Stimulated activated CD4-positive, alpha-beta T cell treated with anti-CD3 and anti-CD28 coated beads, Interleukin-12 subunit alpha, Interleukin-12 subunit beta, amount 100 ng/mL, for 48 hours (primary cell): ENCODE results near the gene VWF.

ENCODE experiments used
- DNase-seq, 3 donors: peaks; one replicate each; pipeline ENCODE4 v3.0.0-alpha.2; 2020; ENCODE audit warnings: low read depth in 2 of 3, low spot score in 1 of 3

The VWF gene

DNA sequence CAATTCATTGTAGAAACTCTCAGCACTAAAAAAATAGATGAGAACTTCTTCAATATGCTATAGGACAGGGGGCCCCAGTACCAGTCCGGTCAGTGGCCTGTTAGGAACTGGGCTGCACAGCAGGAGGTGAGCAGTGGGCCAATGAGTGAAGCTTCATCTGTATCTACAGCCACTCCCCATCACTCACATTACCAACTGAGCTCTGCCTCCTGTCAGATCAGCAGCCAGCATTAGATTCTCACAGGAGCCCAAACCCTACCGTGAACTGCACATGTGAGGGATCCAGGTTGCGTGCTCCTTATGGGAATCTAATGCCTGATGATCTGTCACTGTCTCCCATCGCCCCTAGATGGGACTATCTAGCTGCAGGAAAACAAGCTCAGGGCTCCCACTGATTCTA is 163.7 kb downstream of the VWF start:
- no peak for DNase-seq

- no peak for DNase-seq
These were observed 167.5 kb downstream of the VWF start for GRCh38 chr12:5956987-5957386.

GRCh38 chr12:5954661-5955060 is 169.8 kb downstream of the VWF start:
- no peak for DNase-seq

- DNase-seq, result no peak
These were observed 170.5 kb downstream of the VWF start for GRCh38 chr12:5953835-5954586.

DNA sequence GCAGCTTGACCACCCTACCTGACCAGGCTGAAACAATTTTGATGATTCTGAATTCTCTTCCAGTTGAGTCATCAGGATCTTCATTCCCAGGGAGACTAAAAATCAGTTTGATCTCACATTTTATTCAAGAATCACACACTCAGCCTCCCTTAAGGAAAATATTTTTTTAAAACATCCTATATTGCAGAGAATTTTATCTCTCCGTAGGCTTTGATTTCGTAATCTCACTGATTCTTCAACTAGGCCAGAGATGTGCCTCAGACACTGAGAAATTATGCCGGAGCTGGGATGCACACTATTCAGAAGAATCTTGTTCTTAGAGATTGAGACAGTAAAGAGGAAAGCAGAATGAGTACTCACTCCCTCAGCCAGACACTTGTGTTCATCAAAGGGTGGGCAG is 172.4 kb downstream of the VWF start:
- no peak for DNase-seq

DNA sequence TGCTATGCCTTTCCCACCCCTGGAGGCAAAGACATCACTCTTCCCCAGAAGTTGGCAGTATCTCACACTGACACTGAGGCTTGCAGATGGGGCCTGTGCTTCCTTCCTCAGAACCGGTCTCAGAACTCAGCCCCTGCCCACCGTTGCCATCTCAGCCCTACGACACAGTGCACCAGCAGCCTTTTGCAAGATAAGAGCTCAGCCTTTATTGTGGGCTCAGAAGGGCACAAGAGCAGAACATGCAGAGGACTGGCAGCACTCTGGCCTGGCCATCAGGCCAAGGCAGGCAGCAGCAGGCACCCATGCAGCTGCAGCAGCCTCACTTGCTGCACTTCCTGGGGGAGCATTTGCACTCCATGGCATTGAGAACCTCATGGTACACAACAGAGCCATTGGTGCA is 175.8 kb downstream of the VWF start:
- DNase-seq, result no peak

DNA sequence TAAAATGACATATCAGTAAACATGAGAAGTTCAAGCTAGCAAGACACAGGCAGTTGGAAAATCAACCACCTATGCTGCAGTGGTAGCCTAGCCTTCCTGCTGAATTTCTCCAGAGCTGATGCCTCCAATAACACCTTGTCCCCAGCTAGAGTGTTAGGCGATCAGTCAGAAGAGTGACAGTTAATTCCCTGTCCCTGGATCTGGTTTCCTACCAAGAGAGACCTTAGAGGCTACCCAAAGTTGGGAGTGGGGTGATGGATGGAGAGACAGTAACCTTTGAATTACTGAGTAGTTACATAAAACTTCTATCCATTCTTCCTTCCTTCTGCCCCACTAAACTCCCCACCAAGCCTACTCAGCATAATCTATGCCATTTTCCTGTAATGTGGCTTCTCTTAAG is 177.5 kb downstream of the VWF start:
- no peak for DNase-seq

DNA sequence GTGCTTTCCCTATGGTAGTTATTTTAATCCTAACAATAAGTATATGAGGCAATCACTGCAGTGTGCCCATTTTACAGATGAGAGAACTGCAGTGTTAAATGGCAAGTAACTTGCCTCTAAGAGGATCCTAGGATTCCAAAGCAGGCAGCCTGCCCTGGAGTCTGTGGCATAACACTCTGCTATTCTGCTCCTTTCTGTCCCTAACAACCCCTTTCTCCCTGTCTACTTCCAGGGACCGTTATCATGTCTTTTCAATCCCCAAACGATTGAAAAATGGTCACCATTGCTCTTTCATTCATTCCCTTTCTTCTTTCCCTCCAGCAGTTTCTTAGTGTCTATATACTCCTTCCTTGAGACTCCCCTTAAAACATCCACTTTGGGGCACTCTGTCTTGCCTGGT is 178.1 kb downstream of the VWF start:
- no peak for DNase-seq

DNA sequence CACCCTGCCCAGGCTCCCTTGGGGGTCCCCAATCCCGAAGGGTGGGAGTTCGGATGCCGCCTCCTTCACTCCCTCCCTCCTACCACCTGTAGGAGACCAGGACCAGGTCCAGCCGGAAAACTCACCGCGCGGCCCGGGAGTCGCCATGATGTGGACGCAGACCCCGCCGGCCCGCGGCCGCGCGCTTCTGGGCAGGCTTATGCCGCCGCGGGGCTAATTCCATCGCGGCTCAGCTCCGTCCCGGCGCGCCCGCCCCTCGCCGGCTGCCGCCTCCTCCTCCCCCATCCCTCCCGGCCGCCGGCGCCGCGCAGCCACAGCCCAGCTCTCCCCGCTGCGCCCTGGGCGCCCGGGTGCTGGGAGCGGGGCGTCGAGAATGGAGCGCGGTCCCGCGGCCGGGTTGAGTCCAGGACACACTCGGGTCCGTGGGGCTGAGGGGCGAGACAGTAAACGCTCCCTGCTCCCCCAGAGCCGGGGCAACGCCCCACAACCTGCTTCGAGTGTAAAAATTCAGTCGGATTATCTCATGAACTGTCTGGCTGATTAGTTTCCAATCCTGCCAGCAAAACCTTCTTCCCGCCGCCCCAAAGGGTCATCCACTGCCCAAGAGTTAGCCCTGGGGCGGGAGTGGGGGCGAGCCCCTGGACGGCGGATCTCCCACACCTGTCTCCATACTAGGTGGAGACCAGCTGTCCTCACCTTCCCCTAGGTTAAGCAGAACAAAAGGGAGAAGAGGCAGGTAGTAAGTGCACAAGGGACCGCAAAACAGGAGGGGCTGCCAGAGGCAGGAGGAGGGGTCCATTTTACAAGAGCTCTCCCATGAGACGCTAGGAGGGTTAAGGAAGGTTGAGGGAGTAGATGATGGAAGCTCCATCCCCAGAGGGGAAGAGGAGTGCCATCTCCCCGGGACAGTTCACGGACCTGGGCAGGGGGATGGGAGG is 179.1 kb downstream of the VWF start, which contains the start of gene ANO2:
Gene ANO2 (minus strand): TSS at position 189 of the 938 bp plus-strand sequence. CDS start 42 bp downstream, at position 147.
- no peak for DNase-seq

- no peak for DNase-seq
These were observed 179.8 kb downstream of the VWF start for GRCh38 chr12:5944688-5945070.

GRCh38 chr12:5944053-5944452 is 180.4 kb downstream of the VWF start:
- DNase-seq, result no peak

DNA sequence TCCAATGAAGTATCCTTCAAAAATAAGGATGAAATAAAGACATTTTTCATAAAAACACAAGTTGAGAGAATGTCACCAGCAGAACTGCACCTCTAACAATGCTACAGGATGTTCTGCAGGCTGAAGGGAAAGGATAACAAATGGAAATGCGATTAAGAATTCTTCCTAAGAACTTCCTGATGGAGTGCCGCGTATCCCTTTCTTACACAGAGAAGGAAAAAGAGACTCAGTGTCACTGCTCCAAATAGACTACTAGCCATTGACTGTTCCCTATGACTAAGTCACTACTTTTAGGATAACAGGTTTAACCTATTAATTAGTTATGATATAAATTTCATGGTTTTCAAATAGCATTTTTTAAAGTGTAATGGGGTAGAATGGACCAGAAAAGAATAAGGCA is 182.6 kb downstream of the VWF start:
- DNase-seq, result no peak

DNA sequence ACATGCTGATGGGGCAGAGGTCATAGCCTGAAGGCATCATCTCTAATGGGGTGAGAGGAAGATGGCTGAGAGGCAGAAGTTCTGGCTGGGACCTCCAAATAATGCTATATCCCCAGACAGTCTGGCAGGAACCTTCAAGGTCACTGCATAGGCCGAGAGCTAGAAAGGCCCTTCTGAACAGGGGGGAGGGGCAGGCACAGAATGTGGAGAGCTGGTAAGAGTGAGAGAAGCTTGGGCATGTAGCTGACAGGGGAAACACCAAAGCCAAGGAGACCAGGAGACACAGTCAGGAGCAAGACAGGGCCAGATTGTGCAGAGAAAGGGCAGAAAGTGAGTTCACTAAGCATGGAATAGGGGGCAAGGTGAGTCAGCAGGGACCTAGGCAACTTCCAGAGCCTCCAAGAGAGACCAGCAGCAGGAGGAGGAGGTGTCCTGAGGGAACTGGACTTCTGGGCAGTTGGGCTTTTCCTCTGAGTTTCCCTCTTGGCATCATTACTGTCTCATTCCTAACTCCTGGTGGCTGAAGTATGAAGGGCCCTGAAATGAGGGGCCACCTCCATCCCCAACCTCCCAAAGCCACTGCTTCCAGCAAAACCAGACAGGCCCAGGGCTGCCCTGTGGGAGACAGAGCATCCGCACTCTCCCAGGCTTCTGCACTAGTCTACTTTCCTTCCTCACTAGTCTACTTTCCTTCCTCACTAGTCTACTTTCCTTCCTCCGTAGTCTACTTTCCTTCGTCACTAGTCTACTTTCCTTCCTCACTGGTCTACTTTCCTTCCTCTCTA is 196.5 kb downstream of the VWF start:
- DNase-seq, result no peak

GRCh38 chr12:5925646-5926045 is 198.8 kb downstream of the VWF start:
- DNase-seq, result no peak

DNA sequence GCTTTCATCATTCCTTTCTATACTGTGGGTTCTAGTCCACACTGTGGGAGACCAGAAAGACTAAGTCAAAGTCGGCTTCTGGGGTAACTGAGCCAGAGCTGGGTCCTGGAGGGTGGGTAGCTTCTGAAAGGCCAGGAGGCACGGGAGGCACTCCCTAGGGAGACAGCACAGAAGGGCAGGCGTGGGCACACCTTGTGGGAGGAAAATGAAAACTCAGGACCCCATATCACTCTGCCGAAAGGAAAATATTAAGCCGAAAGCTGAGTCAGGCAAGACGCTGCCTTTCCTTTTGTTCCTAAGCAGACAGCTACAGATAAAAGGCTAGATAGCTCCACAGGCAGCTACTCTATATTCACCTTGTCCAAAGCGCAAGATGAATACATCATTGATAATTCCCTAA is 200.1 kb downstream of the VWF start:
- no peak for DNase-seq

DNA sequence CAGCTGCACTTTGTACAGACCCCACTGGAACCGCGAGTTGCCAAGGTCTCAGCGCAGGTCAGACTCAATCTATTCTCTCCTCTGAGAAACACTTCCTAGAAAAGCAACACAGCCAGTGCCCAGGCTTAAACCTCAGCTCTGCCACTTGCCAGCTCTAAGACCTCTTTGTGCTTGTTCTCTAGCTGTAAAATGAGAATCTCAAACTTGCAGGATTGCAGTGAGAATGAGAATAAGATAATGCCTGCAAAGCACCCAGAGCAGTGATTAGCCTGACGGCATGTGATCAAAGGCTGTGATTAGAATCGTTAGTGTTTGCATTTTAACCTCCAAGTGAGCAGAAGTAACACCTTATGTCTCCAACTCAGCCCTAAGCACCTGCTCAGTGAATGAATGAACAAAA is 200.7 kb downstream of the VWF start:
- no peak for DNase-seq

DNA sequence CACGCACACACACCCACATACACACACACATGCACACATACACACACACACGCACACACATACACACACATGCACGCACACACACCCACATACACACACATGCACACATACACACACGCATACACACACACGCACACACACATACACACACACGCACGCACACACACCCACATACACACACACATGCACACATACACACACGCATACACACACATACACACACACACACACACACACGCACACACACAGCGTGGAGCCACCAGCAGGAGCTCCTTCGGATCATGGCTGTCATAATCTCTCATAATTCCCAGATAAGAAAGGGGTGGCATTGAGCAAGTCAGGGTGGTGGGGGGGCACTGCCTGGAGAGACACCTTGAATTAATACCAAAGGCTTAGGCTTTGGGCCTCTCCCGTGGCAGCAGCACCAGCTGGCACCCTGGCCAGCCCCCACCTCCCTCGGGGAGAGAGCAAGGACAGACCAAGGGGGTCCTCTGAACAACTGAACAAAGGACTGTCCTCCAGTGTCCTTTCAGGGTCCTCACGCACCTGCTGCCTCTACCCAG is 201.3 kb downstream of the VWF start:
- DNase-seq, result no peak

- no peak for DNase-seq
These were observed 202.2 kb downstream of the VWF start for GRCh38 chr12:5921966-5922899.

DNA sequence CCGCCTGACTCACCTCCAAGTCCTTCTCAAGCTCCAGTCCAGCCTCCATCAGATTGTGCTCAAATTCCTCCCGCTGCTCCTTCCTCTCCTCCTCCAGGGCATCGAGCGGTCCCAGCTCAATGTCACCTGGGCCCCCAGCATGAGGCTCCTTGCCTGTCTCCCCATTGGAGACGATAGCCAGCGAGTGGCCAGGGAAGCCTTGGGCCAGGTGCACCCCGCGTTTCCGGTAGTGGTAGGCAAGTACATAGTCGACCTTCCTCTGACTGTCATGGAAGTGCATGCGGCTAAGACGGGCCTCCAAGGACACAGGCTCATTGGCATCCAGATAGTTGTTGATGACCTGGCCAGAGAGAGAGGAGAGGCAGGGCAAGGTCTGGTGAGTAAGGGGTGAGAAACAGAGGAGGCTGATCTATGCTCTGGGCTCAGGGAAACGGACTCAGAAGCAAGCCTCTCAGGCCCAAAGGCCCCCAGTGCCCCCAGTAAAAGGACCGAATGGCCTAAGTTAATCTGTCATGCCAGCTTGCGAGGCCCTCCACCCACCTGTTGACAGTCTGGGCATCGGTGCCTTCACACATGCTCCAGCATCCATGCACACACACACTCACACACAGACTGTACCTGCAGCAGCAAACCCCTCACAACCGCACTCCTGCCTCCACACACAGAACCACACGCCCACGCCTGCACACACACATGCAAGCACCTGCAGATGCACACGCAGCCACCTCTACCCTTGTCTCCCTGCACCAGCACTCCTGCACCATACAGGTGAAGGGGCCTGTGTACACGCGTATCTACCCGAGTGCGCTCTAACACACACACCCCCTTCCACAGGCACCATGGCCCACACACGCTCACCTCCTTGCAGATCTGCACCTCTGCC is 203.2 kb downstream of the VWF start:
- no peak for DNase-seq
